Measurements from ENCODE around the gene RCE1.

DNA sequence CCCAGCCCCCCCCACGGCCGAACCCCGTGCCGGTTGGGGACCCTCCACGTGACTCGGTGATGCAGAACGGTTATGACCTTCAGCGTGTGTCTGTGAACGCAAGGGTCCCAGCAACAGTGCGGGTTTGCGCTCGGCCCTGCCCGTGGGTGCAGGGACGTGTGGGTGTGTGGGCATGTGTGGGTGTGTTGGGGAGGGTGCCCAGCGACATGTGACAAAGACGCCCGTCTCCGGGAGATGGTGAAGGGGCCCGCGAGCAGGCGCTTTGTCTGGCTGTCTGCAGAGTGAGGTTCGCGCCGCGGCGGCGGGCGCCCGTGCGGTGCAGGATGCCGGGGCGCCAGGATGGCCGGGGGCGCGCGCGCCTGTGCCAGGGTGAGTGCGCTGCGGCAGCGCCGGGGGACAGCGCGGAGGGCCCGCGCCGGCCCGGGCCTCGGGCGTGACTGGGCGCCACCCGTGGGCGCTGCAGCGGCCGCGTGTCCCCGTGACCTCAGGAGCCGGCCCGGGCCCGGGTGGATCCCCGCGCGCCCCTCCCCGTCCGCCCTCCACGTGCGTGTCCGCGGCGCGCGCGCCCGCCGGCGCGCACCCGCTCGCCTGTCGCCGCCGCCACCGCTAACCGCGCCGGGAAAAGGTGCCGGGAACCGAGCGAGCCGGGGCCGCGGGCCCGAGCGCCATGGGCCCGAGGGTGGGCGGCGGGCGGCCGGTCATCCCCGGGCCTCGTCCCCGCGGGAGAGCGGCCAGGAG is 13.4 kb downstream of the RCE1 start, which contains the start of gene LRFN4:
- TF ChIP-seq ZNF565 (CRISPR knock-in tag; conservative IDR thresholded peaks at IDR 0.05; ENCODE audit: low read depth) (no peak), GLIS3 (CRISPR knock-in tag; IDR thresholded peaks at IDR 0.05) (no peak), PPARA (CRISPR knock-in tag; IDR thresholded peaks at IDR 0.05; ENCODE audit: borderline replicate concordance) (no peak), ESRRG (CRISPR knock-in tag; IDR thresholded peaks at IDR 0.05) (no peak)
- TF ChIP-seq, protein P1, sequence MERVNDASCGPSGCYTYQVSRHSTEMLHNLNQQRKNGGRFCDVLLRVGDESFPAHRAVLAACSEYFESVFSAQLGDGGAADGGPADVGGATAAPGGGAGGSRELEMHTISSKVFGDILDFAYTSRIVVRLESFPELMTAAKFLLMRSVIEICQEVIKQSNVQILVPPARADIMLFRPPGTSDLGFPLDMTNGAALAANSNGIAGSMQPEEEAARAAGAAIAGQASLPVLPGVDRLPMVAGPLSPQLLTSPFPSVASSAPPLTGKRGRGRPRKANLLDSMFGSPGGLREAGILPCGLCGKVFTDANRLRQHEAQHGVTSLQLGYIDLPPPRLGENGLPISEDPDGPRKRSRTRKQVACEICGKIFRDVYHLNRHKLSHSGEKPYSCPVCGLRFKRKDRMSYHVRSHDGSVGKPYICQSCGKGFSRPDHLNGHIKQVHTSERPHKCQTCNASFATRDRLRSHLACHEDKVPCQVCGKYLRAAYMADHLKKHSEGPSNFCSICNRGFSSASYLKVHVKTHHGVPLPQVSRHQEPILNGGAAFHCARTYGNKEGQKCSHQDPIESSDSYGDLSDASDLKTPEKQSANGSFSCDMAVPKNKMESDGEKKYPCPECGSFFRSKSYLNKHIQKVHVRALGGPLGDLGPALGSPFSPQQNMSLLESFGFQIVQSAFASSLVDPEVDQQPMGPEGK (CRISPR knock-in tag; IDR thresholded peaks at IDR 0.05; ENCODE audit: borderline replicate concordance) = no peak

Data from SK-N-SH treated with all-trans-retinoic acid at 6 μM for 48 hours (cell line).